K562 (cell line): ENCODE measurements around the gene SH3BGRL3. TPM values are rescaled to one million over a fixed set of nuclear protein-coding genes. Genes with fewer than 3 reads are reported as not detected.

ENCODE experiments used
- ARNT ChIP-seq, 2 experiments: fragments of 450-650 bp; IDR thresholded peaks; 2 replicates each; pipeline ENCODE4 v1.6.1; 2016; ENCODE audit warnings: mild to moderate bottlenecking in 1 of 2
- CHD7 ChIP-seq: fragments of 200-600 bp; sonication (generic); IDR thresholded peaks from one replicate; pipeline ENCODE4 v1.6.1; 2012; ENCODE audit warnings: mild to moderate bottlenecking, low read depth, low read length, inconsistent platforms
- ELF4 ChIP-seq: fragments of 450-650 bp; formaldehyde crosslinking; IDR thresholded peaks from 2 replicates; pipeline ENCODE4 v1.4.0; 2022; ENCODE audit warnings: missing genetic modification characterization
- KAT7 ChIP-seq: sonication (generic); formaldehyde crosslinking; IDR thresholded peaks from 2 replicates; pipeline ENCODE4 v1.8.0; 2022; ENCODE audit warnings: missing genetic modification reagents, mild to moderate bottlenecking, borderline replicate concordance
- SRSF1 ChIP-seq: fragments of 200-400 bp; formaldehyde crosslinking; IDR thresholded peaks from 2 replicates; pipeline ENCODE4 v1.6.1; 2017; ENCODE audit warnings: mild to moderate bottlenecking, low read depth, low read length, moderate library complexity
- TAF1 ChIP-seq: IDR thresholded peaks from 2 replicates; pipeline ENCODE4 v1.6.1; 2011; ENCODE audit warnings: mild to moderate bottlenecking, low read length, moderate library complexity; ENCODE audit not compliant: insufficient read depth, control insufficient read depth, severe bottlenecking; ENCODE audit errors: extremely low read depth
- TARDBP ChIP-seq: fragments of 450-650 bp; IDR thresholded peaks from 2 replicates; pipeline ENCODE4 v1.6.1; 2016
- TCF15 ChIP-seq: fragments of 250-450 bp; sonication (Bioruptor Pico); IDR thresholded peaks from 2 replicates; pipeline ENCODE4 v1.8.0; 2022; ENCODE audit warnings: moderate library complexity, mild to moderate bottlenecking, inconsistent platforms
- ZMIZ1 ChIP-seq, 2 experiments: fragments of 150-350 bp in 1 of 2; IDR thresholded peaks; 2 replicates each; pipeline ENCODE4 v1.6.1; 2012 to 2016; ENCODE audit warnings: low read depth in 2 of 2, low read length in 2 of 2, mild to moderate bottlenecking in 1 of 2, moderate library complexity in 1 of 2
- ZNF76 ChIP-seq: fragments of 250-450 bp; sonication (Bioruptor Pico); IDR thresholded peaks from 2 replicates; pipeline ENCODE4 v1.4.0; 2020; ENCODE audit warnings: mild to moderate bottlenecking, moderate library complexity, borderline replicate concordance
- ZNF830 ChIP-seq: fragments of 250-450 bp; sonication (Bioruptor Pico); IDR thresholded peaks from 2 replicates; pipeline ENCODE4 v1.5.0; 2021; ENCODE audit warnings: mild to moderate bottlenecking
- polyA plus RNA-seq, 8 experiments: library from polyadenylated mRNA; depleted of rRNA in 4 of 8; stranded (reverse) in 5 of 8; unstranded in 3 of 8; fragments of >200 nt; fragmentation: Nextera tagmentation in 2 of 8; fragmentation: Illumina TruSeq in 1 of 8; extraction: Ambion mirVana in 2 of 8; extraction: Trizol in 1 of 8; gene quantifications; 2 replicates each; pipeline versions ENCODE4 v1.2.1 to v1.2.3, GENCODE V29; 2011 to 2014; ENCODE audit warnings: inconsistent platforms in 1 of 8, missing spikeins in 1 of 8
- total RNA-seq, 7 experiments: library from RNA; depleted of rRNA in 6 of 7; stranded (reverse); fragments of >200 nt in 6 of 7; fragmentation: Illumina TruSeq in 2 of 7; extraction: Trizol in 2 of 7; gene quantifications; 2 replicates each; pipeline versions ENCODE4 v1.2.1 to v1.2.3, GENCODE V29; 2011 to 2021; ENCODE audit warnings: low replicate concordance in 1 of 7

SH3BGRL3 gene
- total and polyA plus RNA-seq, 9 of the 15 experiments (the other 6 are each of a cell fraction or from before 2014, with no cell fraction given): 30.3 to 140 (median 54.2) TPM

- TF ChIP-seq ZMIZ1 (IDR thresholded peaks at IDR 0.05; ENCODE audit: low read depth in 2 of 2, low read length in 2 of 2) (0 out of 4 replicates have a peak, but pooled peaks of 1 of the 2 experiments have one; percentile 44), ELF4 (no peak; the same call in none of the 2 replicates), KAT7 (peak; percentile 68; the same call in 1 of the 2 replicates), TCF15 (CRISPR knock-in tag) (no peak), TAF1 (peak; percentile 78), ZNF830 (CRISPR knock-in tag) (peak; percentile 90; the same call in 1 of the 2 replicates), ZNF76 (no peak), ARNT (IDR thresholded peaks at IDR 0.05) (peak; percentile 39 to 40; a peak in 1 of 4 replicates), TARDBP (no peak), SRSF1 (no peak), CHD7 (no peak)
Observed at GRCh38 chr1:26279456-26280332, at the start of gene SH3BGRL3 (continued).
